HL-60 (cell line): ENCODE results near the gene HEMK1.

Experiments used
- DNase-seq, 2 experiments: peaks; one replicate each; pipeline ENCODE4 v3.0.0-alpha.2; 2010 to 2020; ENCODE audit warnings: low read depth in 1 of 2, low spot score in 1 of 2
- H3K27ac ChIP-seq: fragments of 250-450 bp; sonication (Bioruptor Pico); replicated peaks from 2 replicates; pipeline ENCODE4 v1.5.1; 2020; ENCODE audit warnings: mild to moderate bottlenecking, moderate library complexity
- H3K27me3 ChIP-seq: fragments of 250-450 bp; sonication (Bioruptor Pico); 2 replicates; pipeline ENCODE4 v1.5.1; 2021; ENCODE audit warnings: mild to moderate bottlenecking, moderate library complexity; ENCODE audit not compliant: insufficient read depth, poor library complexity, severe bottlenecking
- H3K4me3 ChIP-seq: replicated peaks from 2 replicates; pipeline ENCODE4 v1.5.1; 2011; ENCODE audit warnings: mild to moderate bottlenecking, control low read depth, low read length; ENCODE audit not compliant: insufficient read depth
- GABPA ChIP-seq: IDR thresholded peaks from 2 replicates; pipeline ENCODE4 v1.6.1; 2012; ENCODE audit warnings: low read depth
- POLR2AphosphoS5 ChIP-seq: IDR thresholded peaks from 2 replicates; pipeline ENCODE4 v1.6.1; 2012; ENCODE audit warnings: low read depth
- SPI1 ChIP-seq: IDR thresholded peaks from 2 replicates; pipeline ENCODE4 v1.6.1; 2012; ENCODE audit warnings: low read depth, mild to moderate bottlenecking, borderline replicate concordance
- TF ChIP-seq, protein P1 (sequence below): IDR thresholded peaks from 2 replicates; pipeline ENCODE4 v1.6.1; 2012; ENCODE audit warnings: low read depth; ENCODE audit not compliant: insufficient replicate concordance
- TF ChIP-seq, protein P2 (sequence below): IDR thresholded peaks from one replicate; pipeline ENCODE4 v1.5.1; 2011; ENCODE audit warnings: low read length, control low read depth, inconsistent platforms; ENCODE audit not compliant: insufficient read depth

Gene HEMK1

DNA sequence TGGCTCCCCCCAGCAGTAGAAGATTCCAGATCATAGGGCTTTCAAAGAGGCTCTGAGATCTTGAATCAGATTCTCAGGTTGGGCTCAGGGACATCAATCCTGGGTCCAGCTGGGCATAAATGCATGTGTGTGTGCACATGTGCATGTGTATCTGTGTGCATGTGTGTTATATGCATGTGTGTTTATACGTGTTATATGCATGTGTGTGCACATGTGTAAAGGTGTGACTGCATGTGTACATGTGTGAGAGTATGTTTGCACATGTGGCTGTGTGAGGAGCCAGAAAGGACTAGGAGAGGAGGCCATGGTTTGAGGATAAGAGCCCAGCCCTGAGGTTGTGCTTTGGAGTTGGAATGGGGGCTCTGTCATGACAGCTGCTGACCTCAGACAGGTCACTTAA, 45.9 kb downstream of the HEMK1 start:
- Histone ChIP-seq H3K4me3 (no peak overlapping the region), H3K27me3 (no peaks in the 10 kb centered on the region), H3K27ac (no peak overlapping the region)
- DNase-seq = no peak
- no peak for TF ChIP-seq GABPA
- TF ChIP-seq POLR2AphosphoS5 = no peak
- TF ChIP-seq, protein P1, sequence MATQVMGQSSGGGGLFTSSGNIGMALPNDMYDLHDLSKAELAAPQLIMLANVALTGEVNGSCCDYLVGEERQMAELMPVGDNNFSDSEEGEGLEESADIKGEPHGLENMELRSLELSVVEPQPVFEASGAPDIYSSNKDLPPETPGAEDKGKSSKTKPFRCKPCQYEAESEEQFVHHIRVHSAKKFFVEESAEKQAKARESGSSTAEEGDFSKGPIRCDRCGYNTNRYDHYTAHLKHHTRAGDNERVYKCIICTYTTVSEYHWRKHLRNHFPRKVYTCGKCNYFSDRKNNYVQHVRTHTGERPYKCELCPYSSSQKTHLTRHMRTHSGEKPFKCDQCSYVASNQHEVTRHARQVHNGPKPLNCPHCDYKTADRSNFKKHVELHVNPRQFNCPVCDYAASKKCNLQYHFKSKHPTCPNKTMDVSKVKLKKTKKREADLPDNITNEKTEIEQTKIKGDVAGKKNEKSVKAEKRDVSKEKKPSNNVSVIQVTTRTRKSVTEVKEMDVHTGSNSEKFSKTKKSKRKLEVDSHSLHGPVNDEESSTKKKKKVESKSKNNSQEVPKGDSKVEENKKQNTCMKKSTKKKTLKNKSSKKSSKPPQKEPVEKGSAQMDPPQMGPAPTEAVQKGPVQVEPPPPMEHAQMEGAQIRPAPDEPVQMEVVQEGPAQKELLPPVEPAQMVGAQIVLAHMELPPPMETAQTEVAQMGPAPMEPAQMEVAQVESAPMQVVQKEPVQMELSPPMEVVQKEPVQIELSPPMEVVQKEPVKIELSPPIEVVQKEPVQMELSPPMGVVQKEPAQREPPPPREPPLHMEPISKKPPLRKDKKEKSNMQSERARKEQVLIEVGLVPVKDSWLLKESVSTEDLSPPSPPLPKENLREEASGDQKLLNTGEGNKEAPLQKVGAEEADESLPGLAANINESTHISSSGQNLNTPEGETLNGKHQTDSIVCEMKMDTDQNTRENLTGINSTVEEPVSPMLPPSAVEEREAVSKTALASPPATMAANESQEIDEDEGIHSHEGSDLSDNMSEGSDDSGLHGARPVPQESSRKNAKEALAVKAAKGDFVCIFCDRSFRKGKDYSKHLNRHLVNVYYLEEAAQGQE = no peak
- TF ChIP-seq SPI1 = no peak
- TF ChIP-seq, protein P2, sequence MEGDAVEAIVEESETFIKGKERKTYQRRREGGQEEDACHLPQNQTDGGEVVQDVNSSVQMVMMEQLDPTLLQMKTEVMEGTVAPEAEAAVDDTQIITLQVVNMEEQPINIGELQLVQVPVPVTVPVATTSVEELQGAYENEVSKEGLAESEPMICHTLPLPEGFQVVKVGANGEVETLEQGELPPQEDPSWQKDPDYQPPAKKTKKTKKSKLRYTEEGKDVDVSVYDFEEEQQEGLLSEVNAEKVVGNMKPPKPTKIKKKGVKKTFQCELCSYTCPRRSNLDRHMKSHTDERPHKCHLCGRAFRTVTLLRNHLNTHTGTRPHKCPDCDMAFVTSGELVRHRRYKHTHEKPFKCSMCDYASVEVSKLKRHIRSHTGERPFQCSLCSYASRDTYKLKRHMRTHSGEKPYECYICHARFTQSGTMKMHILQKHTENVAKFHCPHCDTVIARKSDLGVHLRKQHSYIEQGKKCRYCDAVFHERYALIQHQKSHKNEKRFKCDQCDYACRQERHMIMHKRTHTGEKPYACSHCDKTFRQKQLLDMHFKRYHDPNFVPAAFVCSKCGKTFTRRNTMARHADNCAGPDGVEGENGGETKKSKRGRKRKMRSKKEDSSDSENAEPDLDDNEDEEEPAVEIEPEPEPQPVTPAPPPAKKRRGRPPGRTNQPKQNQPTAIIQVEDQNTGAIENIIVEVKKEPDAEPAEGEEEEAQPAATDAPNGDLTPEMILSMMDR = no peak

GRCh38 chr3:50616003-50616769, 46.9 kb downstream of the HEMK1 start:
- H3K27me3 ChIP-seq = no peaks in the 10 kb centered on the region
- DNase-seq = peak; percentile 82 to 84
- H3K27ac ChIP-seq = peak overlapping the region; percentile 99
- peak overlapping the region; percentile 44 for H3K4me3 ChIP-seq
- TF ChIP-seq POLR2AphosphoS5 (no peak), SPI1 (peak; percentile 2; the same call in 1 of the 2 replicates), GABPA (no peak)
- TF ChIP-seq, protein P2 = peak; percentile 99
- TF ChIP-seq, protein P1 = no peak

DNA sequence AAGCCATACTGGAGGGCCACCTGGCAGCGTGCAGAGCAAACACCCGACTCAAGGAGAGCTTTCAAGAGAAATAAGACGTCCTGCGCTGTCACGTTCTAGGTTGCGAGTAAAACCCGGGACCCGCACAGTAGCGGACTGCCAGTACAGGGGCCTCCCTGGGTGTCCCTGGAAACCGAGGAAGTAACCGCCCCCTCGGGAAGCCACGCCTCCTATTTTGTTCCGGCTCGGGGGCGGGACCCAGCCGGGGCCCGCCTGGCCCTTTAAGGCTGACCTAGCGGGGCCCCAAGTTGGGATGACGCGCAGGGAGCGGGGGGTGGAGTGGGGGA, 47.4 kb downstream of the HEMK1 start:
- H3K27ac ChIP-seq = peak overlapping the region; percentile 99
- H3K27me3 ChIP-seq = no peaks in the 10 kb centered on the region
- peak overlapping the region; percentile 44 for H3K4me3 ChIP-seq
- DNase-seq = peak; percentile 89 to 96
- TF ChIP-seq, protein P1 = no peak
- no peak for TF ChIP-seq GABPA
- TF ChIP-seq, protein P2 = no peak
- TF ChIP-seq SPI1 = no peak
- TF ChIP-seq POLR2AphosphoS5 = no peak
